Measurements from ENCODE around the gene SMIM5.

DNA sequence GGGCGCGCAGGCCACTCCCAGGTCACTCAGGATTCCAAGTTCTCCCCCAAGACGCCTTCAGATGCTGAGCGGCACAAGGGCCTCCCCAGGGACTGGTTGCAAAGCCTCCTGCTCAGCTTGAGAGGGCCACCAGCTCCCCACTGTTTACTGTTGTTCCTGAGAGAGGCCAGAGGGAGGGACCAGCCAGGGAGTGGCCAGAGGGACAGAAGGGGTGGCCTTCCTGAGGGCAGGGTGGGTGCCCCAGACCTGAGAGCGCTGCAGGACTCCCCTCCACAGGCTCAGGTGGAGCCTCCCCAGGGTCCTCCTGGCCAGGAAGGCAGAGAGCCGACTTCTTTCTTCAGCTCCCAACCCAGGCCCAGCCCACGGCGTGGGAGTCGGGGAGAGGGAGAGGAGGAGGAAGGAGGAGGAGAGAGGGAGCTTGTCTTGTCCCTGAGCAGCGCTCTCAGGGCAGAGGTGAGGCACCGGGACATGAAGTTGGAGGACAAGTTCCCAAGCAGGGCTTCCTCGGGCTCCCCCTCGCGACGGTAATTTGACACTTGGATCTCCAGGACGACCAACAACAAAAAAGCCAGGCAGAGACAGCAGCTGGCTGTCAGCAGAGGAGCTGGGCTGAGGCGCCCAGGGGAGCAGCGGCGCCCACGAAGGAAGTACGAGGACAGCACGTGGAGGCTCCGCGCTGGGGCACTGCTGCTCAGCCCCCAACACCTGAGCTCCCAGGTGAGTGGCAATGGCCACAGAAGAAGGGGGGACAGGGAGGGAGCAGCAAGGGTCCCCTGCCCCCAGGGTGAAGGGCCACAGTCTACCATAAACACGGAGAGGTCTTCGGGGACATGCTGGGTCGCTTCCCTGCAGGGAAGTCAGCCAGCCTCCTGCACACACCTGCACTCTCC is 497 bp downstream of the SMIM5 start:
- TF ChIP-seq, protein P1, sequence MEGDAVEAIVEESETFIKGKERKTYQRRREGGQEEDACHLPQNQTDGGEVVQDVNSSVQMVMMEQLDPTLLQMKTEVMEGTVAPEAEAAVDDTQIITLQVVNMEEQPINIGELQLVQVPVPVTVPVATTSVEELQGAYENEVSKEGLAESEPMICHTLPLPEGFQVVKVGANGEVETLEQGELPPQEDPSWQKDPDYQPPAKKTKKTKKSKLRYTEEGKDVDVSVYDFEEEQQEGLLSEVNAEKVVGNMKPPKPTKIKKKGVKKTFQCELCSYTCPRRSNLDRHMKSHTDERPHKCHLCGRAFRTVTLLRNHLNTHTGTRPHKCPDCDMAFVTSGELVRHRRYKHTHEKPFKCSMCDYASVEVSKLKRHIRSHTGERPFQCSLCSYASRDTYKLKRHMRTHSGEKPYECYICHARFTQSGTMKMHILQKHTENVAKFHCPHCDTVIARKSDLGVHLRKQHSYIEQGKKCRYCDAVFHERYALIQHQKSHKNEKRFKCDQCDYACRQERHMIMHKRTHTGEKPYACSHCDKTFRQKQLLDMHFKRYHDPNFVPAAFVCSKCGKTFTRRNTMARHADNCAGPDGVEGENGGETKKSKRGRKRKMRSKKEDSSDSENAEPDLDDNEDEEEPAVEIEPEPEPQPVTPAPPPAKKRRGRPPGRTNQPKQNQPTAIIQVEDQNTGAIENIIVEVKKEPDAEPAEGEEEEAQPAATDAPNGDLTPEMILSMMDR (IDR thresholded peaks at IDR 0.05), result peak; percentile 24 to 66 (median 42)
- TF ChIP-seq POLR2AphosphoS5 (IDR thresholded peaks at IDR 0.05) (no peak), POLR2A (IDR thresholded peaks at IDR 0.05) (peak in 1 of 4 donors; percentile 26)
